ENCODE results near the gene SLX4IP. TPM values are rescaled to one million over a fixed set of nuclear protein-coding genes. Genes with fewer than 3 reads are reported as not detected.
"Not testable (repeated sequence)": the region's sequence is repeated elsewhere in the genome, so short reads cannot be mapped to it uniquely, and the experiment has no call there.

SLX4IP gene
- total RNA-seq, 1 experiment from 2014 or later: 6.4 TPM

DNA sequence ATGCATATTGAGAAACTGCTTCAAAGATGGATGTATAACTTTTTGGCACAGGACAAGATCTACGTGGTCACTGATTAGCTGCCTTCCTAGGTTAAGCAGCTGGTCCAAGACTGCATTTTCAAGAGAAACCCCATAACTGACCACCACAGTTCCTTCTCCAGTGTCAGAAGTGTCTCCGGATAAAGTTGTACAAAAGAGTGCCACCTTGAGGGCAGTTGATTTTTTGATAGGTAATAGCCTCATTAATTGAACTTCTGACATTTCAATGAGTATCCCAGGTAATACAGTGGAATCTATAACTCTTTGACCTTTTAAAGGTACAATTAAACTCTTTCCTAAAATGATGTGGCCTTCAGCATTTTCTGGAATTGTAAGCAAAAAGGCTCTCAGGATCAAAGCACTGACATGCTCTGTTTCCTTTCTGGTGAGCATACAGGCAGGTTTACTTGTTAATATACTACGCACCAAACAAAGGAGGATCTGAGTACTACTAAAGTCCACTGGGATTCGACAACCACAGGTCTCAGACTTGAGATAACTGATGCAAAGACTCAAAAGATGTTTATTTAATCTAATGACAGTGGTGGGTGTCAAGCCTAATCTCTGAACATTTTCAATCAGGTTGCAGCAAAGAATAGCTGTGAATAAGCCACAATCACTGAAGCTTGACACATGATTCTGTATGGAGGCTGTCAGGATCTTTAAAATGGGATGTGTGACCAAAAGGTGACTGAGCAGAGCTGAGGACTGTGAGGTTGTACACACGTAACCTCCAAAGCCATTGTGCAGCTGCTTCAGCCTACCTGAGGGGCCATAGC, 22.3 kb upstream of the SLX4IP start:
- Histone ChIP-seq H2AFZ (ENCODE audit: low read length) (no peak overlapping the region), H3K79me2 (ENCODE audit: low read length) (peaks cover 20% of the 10 kb centered on the region), H3F3A (ENCODE audit: low read length, unreplicated experiment) (no peaks in the 10 kb centered on the region), H3K27ac (ENCODE audit: low read length) (no peak overlapping the region), H3K9me3 (ENCODE audit: low read length) (no peaks in the 10 kb centered on the region), H4K20me1 (ENCODE audit: low read length) (no peaks in the 10 kb centered on the region), H3K4me2 (ENCODE audit: low read length) (no peak overlapping the region), H3K9me2 (replicated peaks; ENCODE audit: low read length) (no peaks in the 10 kb centered on the region), H3K9ac (ENCODE audit: low read length) (no peak overlapping the region), H3K36me3 (ENCODE audit: low read depth, low read length) (peaks cover 37% of the 10 kb centered on the region), H3K4me3 (ENCODE audit: low read length) (no peak overlapping the region), H3K4me1 (ENCODE audit: insufficient read depth, low read length) (peaks cover 21% of the 10 kb centered on the region), H3K27me3 (ENCODE audit: low read length) (no peaks in the 10 kb centered on the region)
- DNase-seq (peak; percentile 25), ATAC-seq (no peak)
- no TSS peak for BruUV-seq (replicated peaks)
- intact Hi-C loops (cut with micrococcal nuclease): no loop called here
- POLR2A ChIA-PET (ENCODE audit: unreplicated experiment): no interaction called here
- CTCF ChIA-PET: no interaction called here
- TF ChIP-seq CTCF (conservative IDR thresholded peaks at IDR 0.05; ENCODE audit: low read depth, low read length) (peak; percentile 67), EZH2 (IDR thresholded peaks at IDR 0.05; ENCODE audit: low read length, unreplicated experiment) (no peak)

- TF ChIP-seq EZH2phosphoT487 (IDR thresholded peaks at IDR 0.05; ENCODE audit: borderline replicate concordance, low read length) (no peak), EZH2 (IDR thresholded peaks at IDR 0.05; ENCODE audit: low read length, unreplicated experiment) (no peak)
- no peaks in the 10 kb centered on the region for H3F3A ChIP-seq (ENCODE audit: low read length, unreplicated experiment)
- H3K4me2 ChIP-seq (ENCODE audit: low read length): peak overlapping the region; percentile 21
- H3K9me3 ChIP-seq (ENCODE audit: low read length): no peaks in the 10 kb centered on the region
- no TSS peak for BruUV-seq (replicated peaks)
- H3K4me1 ChIP-seq (ENCODE audit: insufficient read depth, low read length): peaks cover 32% of the 10 kb centered on the region
- DNase-seq (peak; percentile 83), ATAC-seq (peak; percentile 76)
- no peaks in the 10 kb centered on the region for H3K9me2 ChIP-seq (replicated peaks; ENCODE audit: low read length)
- no peaks in the 10 kb centered on the region for H4K20me1 ChIP-seq (ENCODE audit: low read length)
- peak overlapping the region; percentile 3; the same call in 1 of the 2 replicates for H3K27ac ChIP-seq (ENCODE audit: low read length)
- H3K4me3 ChIP-seq (ENCODE audit: low read length): no peak overlapping the region
- POLR2A ChIA-PET (ENCODE audit: unreplicated experiment): no interaction called here
- no peaks in the 10 kb centered on the region for H3K27me3 ChIP-seq (ENCODE audit: low read length)
- H3K9ac ChIP-seq (ENCODE audit: low read length): no peak overlapping the region
- H3K79me2 ChIP-seq (ENCODE audit: low read length): peaks cover 36% of the 10 kb centered on the region
- H2AFZ ChIP-seq (ENCODE audit: low read length): no peak overlapping the region
- H3K36me3 ChIP-seq (ENCODE audit: low read depth, low read length): peaks cover 45% of the 10 kb centered on the region
- intact Hi-C loops (cut with micrococcal nuclease): loop anchor here (1.0 kb wide), 1 partner anchor 19 kb away; the partner anchor contains the start of gene MKKS
- CTCF ChIA-PET: no interaction called here
Measured at GRCh38 chr20:10415013-10415650, 20.0 kb upstream of the SLX4IP start.

- Histone ChIP-seq H3K4me1 (ENCODE audit: insufficient read depth, low read length) (peaks cover 39% of the 10 kb centered on the region), H3K79me2 (ENCODE audit: low read length) (peaks cover 53% of the 10 kb centered on the region), H3K36me3 (ENCODE audit: low read depth, low read length) (peaks cover 42% of the 10 kb centered on the region)
- BruUV-seq (replicated peaks); H3K9me2 ChIP-seq (replicated peaks; ENCODE audit: low read length); H3K9ac ChIP-seq (ENCODE audit: low read length); H2AFZ ChIP-seq (ENCODE audit: low read length); H4K20me1 ChIP-seq (ENCODE audit: low read length); CTCF ChIA-PET; intact Hi-C loops (cut with micrococcal nuclease); DNase-seq; ATAC-seq; H3K27ac ChIP-seq (ENCODE audit: low read length); H3K4me3 ChIP-seq (ENCODE audit: low read length); POLR2A ChIA-PET (ENCODE audit: unreplicated experiment); H3K9me3 ChIP-seq (ENCODE audit: low read length); H3K4me2 ChIP-seq (ENCODE audit: low read length); H3K27me3 ChIP-seq (ENCODE audit: low read length); H3F3A ChIP-seq (ENCODE audit: low read length, unreplicated experiment): not testable (repeated sequence)
Measured at GRCh38 chr20:10417218-10417617, 17.9 kb upstream of the SLX4IP start.

Measured in PC-3 (cell line).